CD14-positive monocyte (primary cell): ENCODE results near the gene PCDHGA2. TPM values are rescaled to one million over a fixed set of nuclear protein-coding genes. Genes with fewer than 3 reads are reported as not detected.
A peak's percentile ranks its signal among the peaks of the same experiment; 100 is the strongest.
"Not testable (repeated sequence)": the region's sequence is repeated elsewhere in the genome, so short reads cannot be mapped to it uniquely, and the experiment has no call there.

Experiments
- DNase-seq, 3 donors: peaks; one replicate each; pipeline ENCODE4 v3.0.0-alpha.2; 2011 to 2022
- H2AFZ ChIP-seq: 2 replicates; pipeline ENCODE4 v1.6.0; 2012; ENCODE audit warnings: mild to moderate bottlenecking, low read depth, low read length, inconsistent platforms; ENCODE audit not compliant: insufficient read depth, poor library complexity, severe bottlenecking
- H3K27ac ChIP-seq, 2 donors: 1 replicate in 1 of 2; 2 replicates in 1 of 2; pipeline ENCODE4 v1.5.1; 2012 to 2013; ENCODE audit warnings: low read length in 2 of 2, control low read depth in 1 of 2, inconsistent platforms in 1 of 2, low read depth in 1 of 2, mild to moderate bottlenecking in 1 of 2
- H3K27me3 ChIP-seq, 2 donors: one replicate each; pipeline versions ENCODE4 v1.6.0 to v1.6.1; 2011 to 2013; ENCODE audit warnings: low read length in 2 of 2; ENCODE audit not compliant: control insufficient read depth in 2 of 2, insufficient read depth in 2 of 2
- H3K36me3 ChIP-seq, 2 donors: replicated peaks in 1 of 2; 1 replicate in 1 of 2; 2 replicates in 1 of 2; pipeline versions ENCODE4 v1.5.1 to v1.6.1; 2012 to 2013; ENCODE audit warnings: low read length in 2 of 2, control low read depth in 1 of 2, inconsistent platforms in 1 of 2, mild to moderate bottlenecking in 1 of 2; ENCODE audit not compliant: insufficient read depth in 2 of 2, control insufficient read depth in 1 of 2
- H3K4me1 ChIP-seq, 2 donors: 1 replicate in 1 of 2; 2 replicates in 1 of 2; pipeline versions ENCODE4 v1.5.1 to v1.6.1; 2012 to 2013; ENCODE audit warnings: low read length in 2 of 2, control low read depth in 1 of 2, inconsistent platforms in 1 of 2, mild to moderate bottlenecking in 1 of 2, moderate library complexity in 1 of 2; ENCODE audit not compliant: insufficient read depth in 2 of 2, control insufficient read depth in 1 of 2
- H3K4me2 ChIP-seq: replicated peaks from 2 replicates; pipeline ENCODE3; 2012; ENCODE audit warnings: low read length, moderate library complexity, mild to moderate bottlenecking; ENCODE audit not compliant: poor library complexity, severe bottlenecking; ENCODE audit errors: extremely low read depth
- H3K4me3 ChIP-seq, 3 experiments: fragments of 200-600 bp in 1 of 3; sonication (generic) in 1 of 3; replicated peaks in 1 of 3; 1 replicate in 2 of 3; 2 replicates in 1 of 3; pipeline ENCODE4 v1.5.1; 2011 to 2013; ENCODE audit warnings: low read length in 3 of 3, mild to moderate bottlenecking in 3 of 3, control low read depth in 2 of 3, low read depth in 2 of 3, inconsistent platforms in 1 of 3, moderate library complexity in 1 of 3
- H3K79me2 ChIP-seq: 2 replicates; pipeline ENCODE4 v1.6.0; 2012; ENCODE audit warnings: mild to moderate bottlenecking, control low read depth, inconsistent platforms, low read length, moderate library complexity; ENCODE audit not compliant: insufficient read depth
- H3K9ac ChIP-seq: 2 replicates; pipeline ENCODE4 v1.6.0; 2017; ENCODE audit warnings: low read length, mild to moderate bottlenecking; ENCODE audit not compliant: insufficient read depth, poor library complexity, severe bottlenecking
- H3K9me3 ChIP-seq, 2 donors: replicated peaks in 1 of 2; 1 replicate in 1 of 2; 2 replicates in 1 of 2; pipeline versions ENCODE4 v1.5.1 to v1.6.1; 2012 to 2013; ENCODE audit warnings: low read length in 2 of 2, control low read depth in 1 of 2; ENCODE audit not compliant: control insufficient read depth in 1 of 2, insufficient read depth in 1 of 2
- H4K20me1 ChIP-seq: 2 replicates; pipeline ENCODE4 v1.6.0; 2012; ENCODE audit warnings: mild to moderate bottlenecking, low read length, control low read depth, moderate library complexity; ENCODE audit not compliant: insufficient read depth
- H3K27ac Mint-ChIP-seq, 7 donors: one replicate each; pipeline ENCODE4 v1.8.0; 2020; ENCODE audit warnings: mild to moderate bottlenecking in 7 of 7, mixed read lengths in 7 of 7, moderate library complexity in 6 of 7, inconsistent platforms in 2 of 7
- H3K27me3 Mint-ChIP-seq, 3 donors: one replicate each; pipeline ENCODE4 v1.8.0; 2021 to 2022; ENCODE audit warnings: low read depth in 3 of 3, mild to moderate bottlenecking in 3 of 3, mixed read lengths in 3 of 3, moderate library complexity in 3 of 3, inconsistent platforms in 1 of 3
- H3K36me3 Mint-ChIP-seq, 2 donors: one replicate each; pipeline ENCODE4 v1.8.0; 2020; ENCODE audit warnings: mixed read lengths in 2 of 2, inconsistent platforms in 1 of 2, mild to moderate bottlenecking in 1 of 2
- H3K4me1 Mint-ChIP-seq: one replicate; pipeline ENCODE4 v1.8.0; 2020; ENCODE audit warnings: mild to moderate bottlenecking, mixed read lengths
- H3K4me3 Mint-ChIP-seq, 2 donors: one replicate each; pipeline ENCODE4 v1.8.0; 2020; ENCODE audit warnings: mild to moderate bottlenecking in 2 of 2, mixed read lengths in 2 of 2, moderate library complexity in 1 of 2
- H3K9me3 Mint-ChIP-seq, 7 donors: one replicate each; pipeline ENCODE4 v1.8.0; 2020 to 2022; ENCODE audit warnings: mixed read lengths in 7 of 7, mild to moderate bottlenecking in 6 of 7, moderate library complexity in 6 of 7, inconsistent platforms in 2 of 7
- WGBS: methylation state at CpG from one replicate; pipeline ENCODE4 v1.1.5; 2013; ENCODE audit warnings: missing lambda C conversion rate; ENCODE audit not compliant: insufficient coverage; 5-methylcytosine and 5-hydroxymethylcytosine counted together
- intact Hi-C, 2 donors: fragments of 100-400 bp; cut with micrococcal nuclease; formaldehyde crosslinking; loops; one replicate each; pipeline versions ENCODE4 v1.15.0 to v1.15.1; 2023
- polyA plus RNA-seq, 3 donors: library from polyadenylated mRNA; depleted of rRNA in 1 of 3; unstranded in 2 of 3; stranded (reverse) in 1 of 3; fragments of 300-500 nt in 2 of 3; fragments of >200 nt in 1 of 3; fragmentation: Illumina TruSeq in 2 of 3; gene quantifications; 1 replicate in 2 of 3; 2 replicates in 1 of 3; pipeline ENCODE4 v1.2.3, GENCODE V29; 2012 to 2021
- TF ChIP-seq, protein P1 (sequence below): fragments of 200-600 bp; IDR thresholded peaks from one replicate; pipeline ENCODE4 v1.8.0; 2022; ENCODE audit warnings: antibody characterized with exemption, mild to moderate bottlenecking

Gene PCDHGA2
- polyA plus RNA-seq, 3 donors = not detected

DNA sequence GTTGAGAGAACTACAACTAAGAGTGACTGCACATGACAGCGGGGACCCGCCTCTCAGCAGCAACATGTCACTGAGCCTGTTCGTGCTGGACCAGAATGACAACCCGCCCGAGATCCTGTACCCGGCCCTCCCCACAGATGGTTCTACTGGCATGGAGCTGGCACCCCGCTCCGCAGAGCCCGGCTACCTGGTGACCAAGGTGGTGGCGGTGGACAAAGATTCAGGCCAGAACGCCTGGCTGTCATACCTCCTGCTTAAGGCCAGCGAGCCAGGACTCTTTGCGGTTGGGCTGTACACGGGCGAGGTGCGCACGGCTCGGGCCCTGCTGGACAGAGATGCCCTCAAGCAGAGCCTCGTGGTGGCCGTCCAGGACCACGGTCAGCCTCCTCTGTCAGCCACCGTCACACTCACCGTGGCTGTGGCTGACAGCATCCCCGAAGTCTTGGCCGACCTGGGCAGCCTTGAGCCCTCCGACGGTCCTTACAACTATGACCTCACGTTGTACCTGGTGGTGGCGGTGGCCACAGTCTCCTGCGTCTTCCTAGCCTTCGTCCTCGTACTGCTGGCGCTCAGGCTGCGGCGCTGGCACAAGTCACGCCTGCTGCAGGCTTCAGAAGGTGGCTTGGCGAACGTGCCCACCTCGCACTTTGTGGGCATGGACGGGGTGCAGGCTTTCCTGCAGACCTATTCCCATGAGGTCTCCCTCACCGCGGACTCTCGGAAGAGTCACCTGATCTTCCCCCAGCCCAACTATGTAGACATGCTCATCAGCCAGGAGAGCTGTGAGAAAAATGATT, 46.1 kb downstream of the PCDHGA2 start:
- peaks cover 37 to 72% (median 63%) of the 10 kb centered on the region in 7 donors for H3K9me3 Mint-ChIP-seq
- Histone ChIP-seq H3K4me3 (no peak overlapping the region), H4K20me1 (no peaks in the 10 kb centered on the region), H3K4me2 (no peak overlapping the region), H3K36me3 (no peaks in the 10 kb centered on the region), H2AFZ (no peak overlapping the region), H3K27me3 (peaks cover 44 to 91% of the 10 kb centered on the region in 2 donors), H3K79me2 (no peaks in the 10 kb centered on the region), H3K4me1 (no peaks in the 10 kb centered on the region), H3K9ac (no peak overlapping the region), H3K27ac (no peak overlapping the region), H3K9me3 (peaks cover 44 to 70% of the 10 kb centered on the region in 2 donors)
- peaks cover 6% of the 10 kb centered on the region for H3K4me1 Mint-ChIP-seq
- peak overlapping the region; percentile 16 to 51 for H3K4me3 Mint-ChIP-seq
- TF ChIP-seq, protein P1, sequence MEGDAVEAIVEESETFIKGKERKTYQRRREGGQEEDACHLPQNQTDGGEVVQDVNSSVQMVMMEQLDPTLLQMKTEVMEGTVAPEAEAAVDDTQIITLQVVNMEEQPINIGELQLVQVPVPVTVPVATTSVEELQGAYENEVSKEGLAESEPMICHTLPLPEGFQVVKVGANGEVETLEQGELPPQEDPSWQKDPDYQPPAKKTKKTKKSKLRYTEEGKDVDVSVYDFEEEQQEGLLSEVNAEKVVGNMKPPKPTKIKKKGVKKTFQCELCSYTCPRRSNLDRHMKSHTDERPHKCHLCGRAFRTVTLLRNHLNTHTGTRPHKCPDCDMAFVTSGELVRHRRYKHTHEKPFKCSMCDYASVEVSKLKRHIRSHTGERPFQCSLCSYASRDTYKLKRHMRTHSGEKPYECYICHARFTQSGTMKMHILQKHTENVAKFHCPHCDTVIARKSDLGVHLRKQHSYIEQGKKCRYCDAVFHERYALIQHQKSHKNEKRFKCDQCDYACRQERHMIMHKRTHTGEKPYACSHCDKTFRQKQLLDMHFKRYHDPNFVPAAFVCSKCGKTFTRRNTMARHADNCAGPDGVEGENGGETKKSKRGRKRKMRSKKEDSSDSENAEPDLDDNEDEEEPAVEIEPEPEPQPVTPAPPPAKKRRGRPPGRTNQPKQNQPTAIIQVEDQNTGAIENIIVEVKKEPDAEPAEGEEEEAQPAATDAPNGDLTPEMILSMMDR = no peak
- no peak for DNase-seq
- H3K36me3 Mint-ChIP-seq = peaks cover 3 to 9% of the 10 kb centered on the region in 2 donors
- WGBS = 49% methylated on average over 40 of the region's 43 CpGs
- H3K27me3 Mint-ChIP-seq = peaks cover 47 to 78% (median 70%) of the 10 kb centered on the region in 3 donors
- intact Hi-C loops = no loop called here
- H3K27ac Mint-ChIP-seq = peak overlapping the region in 1 of 7 donors; percentile 16

- H3K27ac Mint-ChIP-seq, intact Hi-C loops, H3K27ac ChIP-seq, H3K9ac ChIP-seq, H3K4me1 Mint-ChIP-seq, H3K79me2 ChIP-seq, H3K4me2 ChIP-seq, H2AFZ ChIP-seq, H4K20me1 ChIP-seq, H3K4me1 ChIP-seq, DNase-seq, H3K36me3 ChIP-seq: not testable (repeated sequence)
- Mint-ChIP-seq H3K9me3 (peaks cover 41 to 81% (median 64%) of the 10 kb centered on the region in 7 donors), H3K27me3 (peaks cover 45 to 79% (median 77%) of the 10 kb centered on the region in 3 donors), H3K36me3 (peaks cover 7 to 13% of the 10 kb centered on the region in 2 donors), H3K4me3 (peak within 1 kb of the TSS; percentile 65 to 76)
- Histone ChIP-seq H3K9me3 (peaks cover 49 to 95% of the 10 kb centered on the region in 2 donors), H3K4me3 (peak within 1 kb of the TSS in 1 of 3 experiments; percentile 20), H3K27me3 (peaks cover 42 to 96% of the 10 kb centered on the region in 2 donors)
- 4% methylated on average over 9 of the region's 40 CpGs for WGBS
These were observed 49.2 kb downstream of the PCDHGA2 start, which contains the start of gene PCDHGB4 for GRCh38 chr5:141387557-141388311. Gene PCDHGB4 (plus strand): TSS chr5:141387698. CDS start chr5:141387885, 187 bp downstream.
